K562 (cell line): ENCODE data around the gene APLNR. TPM values are rescaled to one million over a fixed set of nuclear protein-coding genes. Genes with fewer than 3 reads are reported as not detected.

Source experiments
- ATAC-seq: fragments of 200-7000 bp; cut with Tn5 transposase; 3 replicates; pipeline ENCODE4 v1.9.1; 2020; ENCODE audit warnings: moderate library complexity
- BruUV-seq: library from RNA; stranded (reverse); fragments of 400-500 nt; replicated peaks from 2 replicates; lab custom pipeline; 2021; lab: Mats Ljungman, UMichigan
- CTCF ChIA-PET: fragments of 300-600 bp; formaldehyde crosslinking; extraction: SDS; loops from one replicate; lab custom pipeline; 2021; ENCODE audit warnings: low intra/inter-chr PET ratio; lab: Yijun Ruan, JAX
- POLR2A ChIA-PET: fragments of 300-600, 350-650 bp; sonication (Branson Sonifier 250); formaldehyde crosslinking; extraction: SDS; loops from one replicate; lab custom pipeline; 2021; ENCODE audit warnings: antibody characterized with exemption, inconsistent platforms; lab: Yijun Ruan, JAX
- DNase-seq, 4 experiments: peaks; one replicate each; pipeline versions ENCODE4 v3.0.0 to v3.0.0-alpha.2; 2011 to 2018; ENCODE audit warnings: low spot score in 3 of 4, mixed read lengths in 3 of 4; ENCODE audit errors: extremely low read depth in 1 of 4
- FAIRE-seq: peaks from 2 replicates; lab custom pipeline; 2011; peaks lifted over from hg19 to GRCh38; lab: Jason Lieb, UNC
- H2AFZ ChIP-seq: 2 replicates; pipeline ENCODE4 v1.6.0; 2011; ENCODE audit warnings: low read depth, low read length, control low read depth, inconsistent platforms
- H3K27ac ChIP-seq: fragments of 200-600 bp; 3 replicates; pipeline ENCODE4 v1.8.0; 2011; ENCODE audit warnings: low read depth, mild to moderate bottlenecking, control low read depth, inconsistent platforms, low read length, moderate library complexity, mixed read lengths; ENCODE audit errors: extremely low read depth
- H3K27me3 ChIP-seq, 2 experiments: fragments of 300-600 bp in 1 of 2; 2 replicates in 1 of 2; 3 replicates in 1 of 2; pipeline versions ENCODE4 v1.6.0 to v1.8.0; 2011; ENCODE audit warnings: inconsistent platforms in 2 of 2, low read length in 2 of 2, mild to moderate bottlenecking in 1 of 2, mixed read lengths in 1 of 2, moderate library complexity in 1 of 2; ENCODE audit not compliant: control insufficient read depth in 2 of 2, insufficient read depth in 2 of 2
- H3K36me3 ChIP-seq: fragments of 300-600 bp; 3 replicates; pipeline ENCODE4 v1.8.0; 2011; ENCODE audit warnings: mild to moderate bottlenecking, low read length, inconsistent platforms; ENCODE audit not compliant: control insufficient read depth, insufficient read depth
- H3K4me1 ChIP-seq, 2 experiments: fragments of 200-600 bp in 1 of 2; replicated peaks in 1 of 2; 2 replicates in 1 of 2; 3 replicates in 1 of 2; pipeline versions ENCODE4 v1.5.1 to v1.8.0; 2011; ENCODE audit warnings: inconsistent platforms in 2 of 2, low read length in 2 of 2, mild to moderate bottlenecking in 1 of 2, mixed read lengths in 1 of 2, moderate library complexity in 1 of 2; ENCODE audit not compliant: control insufficient read depth in 2 of 2, insufficient read depth in 2 of 2
- H3K4me2 ChIP-seq: 2 replicates; pipeline ENCODE4 v1.6.1; 2011; ENCODE audit warnings: low read length, control low read depth, inconsistent platforms, mixed read lengths; ENCODE audit not compliant: insufficient read depth
- H3K4me3 ChIP-seq: fragments of 200-600 bp; sonication (generic), shearing (Covaris generic); 2 replicates; pipeline ENCODE4 v1.5.1; 2016; ENCODE audit warnings: control low read depth, inconsistent platforms
- H3K79me2 ChIP-seq: fragments of 200-600 bp; 3 replicates; pipeline ENCODE4 v1.8.0; 2011; ENCODE audit warnings: low read length, inconsistent platforms; ENCODE audit not compliant: control insufficient read depth, insufficient read depth
- H3K9ac ChIP-seq, 2 experiments: 2 replicates each; pipeline versions ENCODE4 v1.6.0 to v1.6.1; 2011; ENCODE audit warnings: low read depth in 2 of 2, low read length in 2 of 2, control low read depth in 1 of 2, inconsistent platforms in 1 of 2, mild to moderate bottlenecking in 1 of 2, mixed read lengths in 1 of 2; ENCODE audit not compliant: insufficient read depth in 1 of 2
- H3K9me1 ChIP-seq: one replicate; pipeline ENCODE4 v1.6.0; 2011; ENCODE audit warnings: inconsistent platforms, mild to moderate bottlenecking, low read length, moderate library complexity; ENCODE audit not compliant: control insufficient read depth, insufficient read depth
- H3K9me3 ChIP-seq: replicated peaks from 2 replicates; pipeline ENCODE4 v1.5.1; 2011; ENCODE audit warnings: low read depth, low read length, inconsistent platforms; ENCODE audit not compliant: control insufficient read depth, insufficient read depth
- H4K20me1 ChIP-seq: replicated peaks from 2 replicates; pipeline ENCODE4 v1.6.1; 2011; ENCODE audit warnings: low read length, inconsistent platforms, mixed read lengths; ENCODE audit not compliant: control insufficient read depth, insufficient read depth
- ADNP ChIP-seq: fragments of 200-800 bp; sonication (Bioruptor generic); IDR thresholded peaks from 2 replicates; pipeline ENCODE4 v1.6.1; 2016; ENCODE audit warnings: missing genetic modification characterization, missing compliant biosample characterization
- HBP1 ChIP-seq: fragments of 450-650 bp; formaldehyde crosslinking; IDR thresholded peaks from 2 replicates; pipeline ENCODE4 v1.4.0; 2022; ENCODE audit warnings: missing genetic modification characterization
- OTX1 ChIP-seq: fragments of 450-650 bp; formaldehyde crosslinking; IDR thresholded peaks from 2 replicates; pipeline ENCODE4 v1.4.0; 2022; ENCODE audit warnings: mild to moderate bottlenecking
- SRSF9 ChIP-seq: fragments of 200-400 bp; formaldehyde crosslinking; IDR thresholded peaks from 2 replicates; pipeline ENCODE4 v1.6.1; 2017; ENCODE audit warnings: low read depth, low read length, borderline replicate concordance
- ZBTB26 ChIP-seq: fragments of 450-650 bp; formaldehyde crosslinking; IDR thresholded peaks from 2 replicates; pipeline ENCODE4 v1.4.0; 2022; ENCODE audit warnings: missing genetic modification characterization
- ZNF512 ChIP-seq: IDR thresholded peaks from 2 replicates; pipeline ENCODE4 v1.6.1; 2016; ENCODE audit warnings: missing genetic modification characterization, missing compliant biosample characterization
- ZNF583 ChIP-seq: fragments of 250-450 bp; sonication (Bioruptor Pico); IDR thresholded peaks from 2 replicates; pipeline ENCODE4 v1.4.0; 2020
- ZNF586 ChIP-seq: fragments of 450-650 bp; formaldehyde crosslinking; conservative IDR thresholded peaks from 2 replicates; pipeline ENCODE4 v1.4.0; 2020; ENCODE audit warnings: mild to moderate bottlenecking, moderate library complexity
- ZSCAN32 ChIP-seq: fragments of 450-650 bp; formaldehyde crosslinking; IDR thresholded peaks from 2 replicates; pipeline ENCODE4 v1.4.0; 2020; ENCODE audit warnings: mild to moderate bottlenecking, moderate library complexity
- WGBS: fragments of 100-300 bp; shearing (Covaris generic); methylation state at CpG from one replicate; pipeline ENCODE4 v1.1.6; 2016; ENCODE audit warnings: low coverage, mixed read lengths; ENCODE audit not compliant: insufficient coverage; ENCODE audit errors: missing lambda C conversion rate; 5-methylcytosine and 5-hydroxymethylcytosine counted together
- in situ Hi-C: fragments of 300-500 bp; cut with MboI; formaldehyde crosslinking; loops from 4 replicates; pipeline ENCODE4 v1.15.0; 2018; ENCODE audit warnings: inconsistent platforms, mixed read lengths
- intact Hi-C: fragments of 100-400 bp; cut with micrococcal nuclease; formaldehyde crosslinking; loops from 2 replicates; pipeline ENCODE4 v1.14.2; 2022
- polyA plus RNA-seq, 8 experiments: library from polyadenylated mRNA; depleted of rRNA in 4 of 8; stranded (reverse) in 5 of 8; unstranded in 3 of 8; fragments of >200 nt; fragmentation: Nextera tagmentation in 2 of 8; fragmentation: Illumina TruSeq in 1 of 8; extraction: Ambion mirVana in 2 of 8; extraction: Trizol in 1 of 8; gene quantifications; 2 replicates each; pipeline versions ENCODE4 v1.2.1 to v1.2.3, GENCODE V29; 2011 to 2014; ENCODE audit warnings: inconsistent platforms in 1 of 8, missing spikeins in 1 of 8
- total RNA-seq, 7 experiments: library from RNA; depleted of rRNA in 6 of 7; stranded (reverse); fragments of >200 nt in 6 of 7; fragmentation: Illumina TruSeq in 2 of 7; extraction: Trizol in 2 of 7; gene quantifications; 2 replicates each; pipeline versions ENCODE4 v1.2.1 to v1.2.3, GENCODE V29; 2011 to 2021; ENCODE audit warnings: low replicate concordance in 1 of 7
- TF ChIP-seq, protein P1 (sequence below): IDR thresholded peaks from 3 replicates; pipeline ENCODE4 v1.6.1; 2011; ENCODE audit warnings: borderline replicate concordance, mild to moderate bottlenecking, moderate library complexity; ENCODE audit not compliant: insufficient read length; ENCODE audit errors: extremely low read depth
- TF ChIP-seq, protein P2 (sequence below): fragments of 250-450 bp; sonication (Bioruptor Pico); IDR thresholded peaks from 2 replicates; pipeline ENCODE4 v1.9.0; 2021; ENCODE audit warnings: mild to moderate bottlenecking
- TF ChIP-seq, protein P3 (sequence below): fragments of 450-650 bp; formaldehyde crosslinking; conservative IDR thresholded peaks from 2 replicates; pipeline ENCODE4 v1.4.0; 2022; ENCODE audit warnings: mild to moderate bottlenecking, missing genetic modification characterization

Gene APLNR
- total and polyA plus RNA-seq, 9 of the 15 experiments (the other 6 are each of a cell fraction or from before 2014, with no cell fraction given) = 0.15 to 2.0 (median 0.65) TPM

DNA sequence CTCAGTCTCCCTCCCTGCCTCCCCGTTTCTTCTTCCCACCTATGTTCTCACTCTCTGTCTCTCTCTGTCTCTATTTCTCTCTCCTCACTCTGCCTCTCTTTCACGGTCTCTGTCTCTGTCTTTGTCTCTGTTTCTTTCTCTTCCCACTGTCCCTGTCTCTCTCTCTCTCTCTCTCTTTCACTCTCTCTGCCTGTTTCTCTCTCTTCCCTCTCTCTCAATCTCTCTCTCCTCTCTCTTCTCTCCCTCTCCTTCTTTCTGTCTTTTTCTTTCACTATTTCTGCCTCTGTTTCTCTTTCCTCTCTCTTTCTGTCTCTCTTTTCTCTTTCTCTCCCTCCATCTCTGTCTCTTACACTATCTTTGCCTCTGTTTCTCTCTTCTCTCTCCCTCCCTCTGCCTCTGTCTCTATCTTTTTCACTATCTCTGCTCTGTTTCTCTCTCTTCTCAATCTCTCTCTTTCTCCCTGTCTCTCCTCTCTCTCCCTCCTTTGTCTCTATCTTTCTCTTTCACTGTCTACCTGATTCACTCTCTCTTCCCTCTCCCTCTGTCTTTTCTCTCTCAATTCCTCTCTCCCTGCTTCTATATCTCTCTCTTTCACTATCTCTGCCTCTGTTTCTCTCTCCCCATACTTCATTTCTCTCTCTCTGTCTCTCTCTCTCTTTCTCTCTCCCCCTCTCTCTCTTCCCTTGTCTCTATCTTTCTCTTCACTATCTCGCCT, 5.4 kb downstream of the APLNR start:
- no peaks in the 10 kb centered on the region for H3K9me3 ChIP-seq
- no peaks in the 10 kb centered on the region for H3K36me3 ChIP-seq
- BruUV-seq = no TSS peak
- DNase-seq = no peak
- no peak overlapping the region for H2AFZ ChIP-seq
- ChIA-PET CTCF (no interaction called here), POLR2A (interaction anchor here (1.4 kb wide), 1 partner anchor 11 kb away, joined by 4 read pairs; no protein-coding TSS in a partner anchor)
- peaks cover 12 to 19% of the 10 kb centered on the region in 2 experiments for H3K4me1 ChIP-seq
- ATAC-seq = no peak
- in situ Hi-C loops = no loop called here
- WGBS = 0% methylated on average over 1 of the region's 3 CpGs
- H3K27ac ChIP-seq = no peak overlapping the region
- intact Hi-C loops = no loop called here
- no peak overlapping the region for H3K4me2 ChIP-seq
- no peaks in the 10 kb centered on the region for H3K9me1 ChIP-seq
- no peak for FAIRE-seq
- no peaks in the 10 kb centered on the region; the same call in 1 of the 2 replicates for H4K20me1 ChIP-seq
- no peak overlapping the region for H3K4me3 ChIP-seq
- H3K27me3 ChIP-seq = peaks cover 8 to 21% of the 10 kb centered on the region in 2 experiments
- no peaks in the 10 kb centered on the region; the same call in 2 of the 3 replicates for H3K79me2 ChIP-seq
- no peak overlapping the region for H3K9ac ChIP-seq
- TF ChIP-seq, protein P1, sequence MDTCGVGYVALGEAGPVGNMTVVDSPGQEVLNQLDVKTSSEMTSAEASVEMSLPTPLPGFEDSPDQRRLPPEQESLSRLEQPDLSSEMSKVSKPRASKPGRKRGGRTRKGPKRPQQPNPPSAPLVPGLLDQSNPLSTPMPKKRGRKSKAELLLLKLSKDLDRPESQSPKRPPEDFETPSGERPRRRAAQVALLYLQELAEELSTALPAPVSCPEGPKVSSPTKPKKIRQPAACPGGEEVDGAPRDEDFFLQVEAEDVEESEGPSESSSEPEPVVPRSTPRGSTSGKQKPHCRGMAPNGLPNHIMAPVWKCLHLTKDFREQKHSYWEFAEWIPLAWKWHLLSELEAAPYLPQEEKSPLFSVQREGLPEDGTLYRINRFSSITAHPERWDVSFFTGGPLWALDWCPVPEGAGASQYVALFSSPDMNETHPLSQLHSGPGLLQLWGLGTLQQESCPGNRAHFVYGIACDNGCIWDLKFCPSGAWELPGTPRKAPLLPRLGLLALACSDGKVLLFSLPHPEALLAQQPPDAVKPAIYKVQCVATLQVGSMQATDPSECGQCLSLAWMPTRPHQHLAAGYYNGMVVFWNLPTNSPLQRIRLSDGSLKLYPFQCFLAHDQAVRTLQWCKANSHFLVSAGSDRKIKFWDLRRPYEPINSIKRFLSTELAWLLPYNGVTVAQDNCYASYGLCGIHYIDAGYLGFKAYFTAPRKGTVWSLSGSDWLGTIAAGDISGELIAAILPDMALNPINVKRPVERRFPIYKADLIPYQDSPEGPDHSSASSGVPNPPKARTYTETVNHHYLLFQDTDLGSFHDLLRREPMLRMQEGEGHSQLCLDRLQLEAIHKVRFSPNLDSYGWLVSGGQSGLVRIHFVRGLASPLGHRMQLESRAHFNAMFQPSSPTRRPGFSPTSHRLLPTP = no peak
- TF ChIP-seq ADNP (tag) (no peak), ZBTB26 (0 out of 2 replicates have a peak, but pooled peaks have one; percentile 64), ZSCAN32 (no peak), ZNF583 (CRISPR knock-in tag) (no peak), SRSF9 (no peak), ZNF512 (tag) (peak; percentile 95), OTX1 (CRISPR knock-in tag) (peak; percentile 60; the same call in 1 of the 2 replicates), ZNF586 (CRISPR knock-in tag) (no peak), HBP1 (CRISPR knock-in tag) (0 out of 2 replicates have a peak, but pooled peaks have one; percentile 32)
- TF ChIP-seq, protein P2, sequence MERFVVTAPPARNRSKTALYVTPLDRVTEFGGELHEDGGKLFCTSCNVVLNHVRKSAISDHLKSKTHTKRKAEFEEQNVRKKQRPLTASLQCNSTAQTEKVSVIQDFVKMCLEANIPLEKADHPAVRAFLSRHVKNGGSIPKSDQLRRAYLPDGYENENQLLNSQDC (CRISPR knock-in tag) = no peak
- TF ChIP-seq, protein P3, sequence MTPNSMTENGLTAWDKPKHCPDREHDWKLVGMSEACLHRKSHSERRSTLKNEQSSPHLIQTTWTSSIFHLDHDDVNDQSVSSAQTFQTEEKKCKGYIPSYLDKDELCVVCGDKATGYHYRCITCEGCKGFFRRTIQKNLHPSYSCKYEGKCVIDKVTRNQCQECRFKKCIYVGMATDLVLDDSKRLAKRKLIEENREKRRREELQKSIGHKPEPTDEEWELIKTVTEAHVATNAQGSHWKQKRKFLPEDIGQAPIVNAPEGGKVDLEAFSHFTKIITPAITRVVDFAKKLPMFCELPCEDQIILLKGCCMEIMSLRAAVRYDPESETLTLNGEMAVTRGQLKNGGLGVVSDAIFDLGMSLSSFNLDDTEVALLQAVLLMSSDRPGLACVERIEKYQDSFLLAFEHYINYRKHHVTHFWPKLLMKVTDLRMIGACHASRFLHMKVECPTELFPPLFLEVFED = 0 out of 2 replicates have a peak, but pooled peaks have one; percentile 29
